Suppressor macrophage (primary cell): Measurements from ENCODE around the gene LRIG2.
A peak's percentile ranks its signal among the peaks of the same experiment; 100 is the strongest.
"Not testable (repeated sequence)": the region's sequence is repeated elsewhere in the genome, so short reads cannot be mapped to it uniquely, and the experiment has no call there.

Experiments
- DNase-seq, 4 experiments: peaks; one replicate each; pipeline ENCODE4 v3.0.0-alpha.2; 2020 to 2022
- total RNA-seq, 17 experiments: gene quantifications; one replicate each; lab custom pipeline; 2026; ENCODE audit warnings: mixed read lengths in 6 of 17, inconsistent platforms in 3 of 17; lab: John Stamatoyannopoulos, UW

Gene LRIG2, protein sequence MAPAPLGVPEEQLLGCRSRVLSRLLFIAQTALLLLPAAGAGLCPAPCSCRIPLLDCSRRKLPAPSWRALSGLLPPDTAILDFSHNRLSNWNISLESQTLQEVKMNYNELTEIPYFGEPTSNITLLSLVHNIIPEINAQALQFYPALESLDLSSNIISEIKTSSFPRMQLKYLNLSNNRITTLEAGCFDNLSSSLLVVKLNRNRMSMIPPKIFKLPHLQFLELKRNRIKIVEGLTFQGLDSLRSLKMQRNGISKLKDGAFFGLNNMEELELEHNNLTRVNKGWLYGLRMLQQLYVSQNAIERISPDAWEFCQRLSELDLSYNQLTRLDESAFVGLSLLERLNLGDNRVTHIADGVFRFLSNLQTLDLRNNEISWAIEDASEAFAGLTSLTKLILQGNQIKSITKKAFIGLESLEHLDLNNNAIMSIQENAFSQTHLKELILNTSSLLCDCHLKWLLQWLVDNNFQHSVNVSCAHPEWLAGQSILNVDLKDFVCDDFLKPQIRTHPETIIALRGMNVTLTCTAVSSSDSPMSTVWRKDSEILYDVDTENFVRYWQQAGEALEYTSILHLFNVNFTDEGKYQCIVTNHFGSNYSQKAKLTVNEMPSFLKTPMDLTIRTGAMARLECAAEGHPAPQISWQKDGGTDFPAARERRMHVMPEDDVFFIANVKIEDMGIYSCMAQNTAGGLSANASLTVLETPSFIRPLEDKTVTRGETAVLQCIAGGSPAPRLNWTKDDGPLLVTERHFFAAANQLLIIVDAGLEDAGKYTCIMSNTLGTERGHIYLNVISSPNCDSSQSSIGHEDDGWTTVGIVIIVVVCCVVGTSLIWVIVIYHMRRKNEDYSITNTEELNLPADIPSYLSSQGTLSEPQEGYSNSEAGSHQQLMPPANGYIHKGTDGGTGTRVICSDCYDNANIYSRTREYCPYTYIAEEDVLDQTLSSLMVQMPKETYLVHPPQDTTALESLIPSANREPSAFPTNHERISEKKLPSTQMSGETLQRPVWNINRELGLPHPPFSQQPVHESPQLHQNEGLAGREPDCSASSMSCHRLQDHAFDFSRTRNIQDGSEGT
- total RNA-seq, result 7.1 to 50.0 (median 25.2) reads per million in 17 experiments

DNA sequence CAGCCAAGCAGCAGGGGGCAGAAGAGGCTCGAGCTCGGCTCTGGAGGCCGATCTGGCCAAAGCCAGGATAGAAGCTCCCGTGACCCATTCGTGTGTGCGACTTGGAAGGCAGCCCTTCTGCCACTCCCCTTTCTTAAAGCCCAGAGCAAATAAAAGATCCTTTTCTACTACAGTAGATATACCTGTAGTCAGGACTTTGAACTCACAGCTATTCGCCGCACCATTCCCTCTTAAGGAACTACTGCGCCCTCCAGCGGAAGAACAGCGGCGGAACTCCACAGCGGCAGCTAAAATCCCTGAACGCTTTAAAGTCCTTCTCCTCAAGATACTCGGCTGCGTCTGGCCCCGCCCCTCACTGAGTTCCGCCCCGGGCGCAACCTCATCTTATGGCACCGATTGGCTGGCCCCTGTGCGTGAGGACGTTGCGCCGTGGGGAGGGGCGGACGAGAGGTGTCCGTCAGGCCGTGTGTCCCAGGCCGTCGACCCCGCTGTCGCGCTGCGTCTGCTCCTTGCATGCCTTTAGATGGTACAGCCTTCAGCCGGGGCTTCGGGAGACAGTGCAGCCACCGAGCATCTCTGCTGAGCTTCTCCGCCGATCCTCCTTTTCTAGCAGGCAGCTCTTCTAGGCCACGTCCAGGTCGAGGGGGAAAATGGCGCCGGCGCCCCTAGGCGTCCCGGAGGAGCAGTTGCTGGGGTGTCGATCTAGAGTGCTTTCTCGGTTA, at the start of gene LRIG2:
LRIG2 (plus strand) TSS at position 442 of the 722 bp plus-strand sequence; CDS start at position 651, 209 bp downstream.
- DNase-seq, result peak; percentile 99

DNA sequence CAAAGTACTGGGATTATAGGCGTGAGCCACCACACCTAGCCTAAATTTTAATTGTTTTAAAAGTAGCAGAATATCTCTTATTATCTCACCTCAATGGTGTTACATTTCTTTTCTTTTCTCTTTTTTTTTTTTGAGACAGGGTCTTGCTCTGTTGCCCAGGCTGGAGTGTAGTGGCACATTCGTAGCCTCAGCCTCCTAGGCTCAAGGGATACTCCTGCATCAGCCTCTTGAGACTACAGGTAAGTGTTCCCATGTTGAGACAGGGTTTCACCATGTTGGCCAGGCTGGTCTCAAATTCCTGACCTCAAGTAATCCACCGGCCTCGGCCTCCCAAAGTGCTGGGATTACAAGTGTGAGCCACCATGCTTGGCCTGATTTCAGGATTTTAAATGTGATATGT, 49.7 kb upstream of the LRIG2 start:
- DNase-seq, result not testable (repeated sequence)

DNA sequence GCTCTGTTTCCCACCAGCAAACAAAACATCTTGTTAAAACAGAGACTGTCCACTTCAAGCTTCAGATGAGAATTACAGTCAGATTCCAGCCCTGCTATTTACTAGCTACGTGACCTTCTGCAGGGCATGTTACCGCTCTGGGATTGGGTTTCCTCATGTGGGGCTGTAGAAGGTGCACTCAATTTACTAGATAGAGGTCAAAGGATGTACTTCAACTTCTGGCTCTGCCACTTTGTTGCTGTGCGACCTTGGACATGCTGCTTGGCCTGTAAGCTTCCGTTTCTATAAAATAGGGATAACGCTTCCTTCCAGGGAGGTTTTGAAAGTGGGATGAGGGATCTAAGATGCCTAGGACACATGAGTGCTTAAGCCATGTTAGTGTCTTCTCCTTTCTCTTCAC, 46.0 kb upstream of the LRIG2 start:
- DNase-seq, result no peak

DNA sequence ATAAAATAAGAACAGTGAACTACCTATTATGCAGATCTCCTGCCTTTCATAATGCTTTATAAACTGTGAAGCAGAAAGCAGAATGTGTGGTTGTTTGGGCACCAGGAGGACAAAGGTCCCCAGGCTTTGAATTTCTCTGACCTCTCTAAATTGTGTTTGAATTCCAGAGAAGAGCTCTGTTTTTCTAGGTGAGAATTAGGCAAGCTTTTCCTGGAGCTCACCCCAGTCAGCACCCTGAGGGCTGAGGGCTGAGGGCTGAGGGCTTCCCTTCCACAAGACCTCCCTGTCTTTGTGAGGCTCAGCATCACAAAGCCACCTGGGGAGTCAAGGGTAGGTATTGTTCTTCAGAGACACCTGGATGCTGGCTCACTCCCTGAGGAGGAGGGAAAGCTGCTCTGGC, 45.5 kb upstream of the LRIG2 start:
- no peak for DNase-seq

DNA sequence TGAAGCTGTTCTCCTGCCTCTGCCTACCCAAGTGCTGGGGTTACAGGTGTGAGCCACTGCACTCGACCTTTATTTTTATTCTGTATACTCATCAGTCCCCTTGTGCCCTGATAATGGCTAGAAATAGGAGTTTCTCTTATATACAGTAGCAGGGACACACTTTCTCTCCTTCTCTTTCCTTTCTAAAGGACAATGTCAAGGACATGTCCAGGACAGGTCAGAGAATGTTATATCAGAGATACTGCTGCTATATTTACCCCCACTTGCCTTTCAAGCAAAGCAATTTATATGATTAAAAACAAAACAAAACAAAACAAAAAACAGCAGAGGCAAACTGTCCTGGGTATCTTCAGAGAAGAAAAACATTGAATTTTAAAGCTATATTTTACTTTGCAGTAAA, 43.2 kb upstream of the LRIG2 start:
- no peak for DNase-seq

DNA sequence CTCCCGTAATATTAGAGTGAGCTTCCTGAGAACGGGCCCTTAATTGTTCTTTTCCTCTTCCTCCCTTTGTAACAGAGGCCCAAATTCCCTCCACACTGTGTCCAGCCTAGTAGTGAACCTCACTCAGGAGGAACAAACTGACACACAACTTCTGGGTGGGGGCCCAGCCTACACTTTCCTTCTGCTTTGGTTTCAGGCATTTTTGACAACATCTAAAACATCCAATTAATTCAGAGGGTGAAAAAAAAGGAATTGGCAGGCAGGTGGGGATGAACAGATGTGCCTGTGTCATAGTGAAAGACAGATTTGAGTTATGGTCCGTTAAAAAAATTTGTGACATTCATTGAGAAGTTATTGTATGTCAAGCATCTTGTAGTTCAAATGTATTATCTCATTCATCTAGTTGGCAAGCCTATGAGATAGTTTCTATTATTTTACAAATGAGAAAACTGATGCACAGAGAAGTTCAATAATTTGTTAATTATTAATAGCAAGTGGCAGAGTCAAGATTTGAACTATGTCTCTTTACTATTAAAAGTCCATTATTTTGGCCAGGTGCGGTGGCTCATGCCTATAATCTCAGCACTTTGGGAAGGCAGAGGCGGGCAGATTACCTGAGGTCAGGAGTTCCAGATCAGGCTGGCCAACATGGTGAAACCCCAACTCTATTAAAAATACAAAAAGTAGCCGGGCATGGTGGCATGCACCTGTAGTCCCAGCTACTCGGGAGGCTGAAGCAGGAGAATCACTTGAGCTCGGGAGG, 41.6 kb upstream of the LRIG2 start:
- peak in 2 of 4 experiments; percentile 14 to 23 for DNase-seq

DNA sequence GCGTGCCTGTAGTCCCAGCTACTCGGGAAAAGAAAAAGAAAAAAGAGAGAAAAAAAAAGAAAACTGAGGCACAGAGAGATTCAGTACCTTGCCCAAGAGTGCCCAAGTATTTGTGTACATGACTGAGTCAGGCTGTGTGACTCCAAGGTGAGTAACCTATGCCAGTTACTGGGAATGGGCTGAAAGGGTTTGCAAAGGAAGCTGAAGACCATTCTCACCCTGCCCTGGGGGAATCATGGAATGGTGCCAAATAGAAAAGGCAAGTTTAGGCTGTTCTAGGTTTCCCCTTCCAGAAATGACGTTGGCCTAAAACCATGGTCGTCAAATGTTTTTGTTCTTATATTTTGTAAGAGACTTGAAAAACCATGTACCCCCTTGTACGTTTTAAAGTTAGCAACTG, 37.9 kb upstream of the LRIG2 start:
- DNase-seq, result no peak

DNA sequence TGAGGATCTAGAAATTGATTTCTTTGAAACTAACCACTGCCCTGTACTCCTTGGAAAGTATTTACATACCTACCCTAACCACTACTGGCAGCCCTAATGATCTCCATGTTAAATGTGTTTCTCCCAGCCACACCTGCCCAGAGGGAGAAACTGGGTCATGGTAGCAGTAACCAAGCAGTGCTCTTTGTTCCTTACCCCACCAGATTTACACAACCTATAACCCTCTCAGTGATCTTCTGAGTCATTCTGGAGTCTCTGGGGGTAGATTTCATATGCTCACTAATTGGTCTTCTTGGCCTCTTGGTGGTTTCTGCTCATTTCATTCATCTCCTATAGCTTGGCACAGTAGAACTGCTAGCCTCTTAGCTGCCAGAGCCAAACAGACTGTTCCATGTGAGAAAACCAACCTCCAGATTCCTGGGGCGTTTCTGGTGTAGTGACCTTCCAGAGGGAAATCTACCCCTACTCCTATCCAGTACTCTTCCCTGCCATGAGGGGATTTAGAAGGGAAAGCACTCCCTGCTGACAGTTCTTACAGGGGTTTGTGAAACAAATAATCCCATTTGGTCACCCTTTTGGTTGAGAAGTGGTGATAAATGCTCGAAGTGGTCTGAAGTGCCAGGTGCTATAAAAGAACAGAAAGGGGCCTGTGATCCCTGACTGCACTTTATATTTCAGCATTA, 36.2 kb upstream of the LRIG2 start:
- DNase-seq, result no peak

DNA sequence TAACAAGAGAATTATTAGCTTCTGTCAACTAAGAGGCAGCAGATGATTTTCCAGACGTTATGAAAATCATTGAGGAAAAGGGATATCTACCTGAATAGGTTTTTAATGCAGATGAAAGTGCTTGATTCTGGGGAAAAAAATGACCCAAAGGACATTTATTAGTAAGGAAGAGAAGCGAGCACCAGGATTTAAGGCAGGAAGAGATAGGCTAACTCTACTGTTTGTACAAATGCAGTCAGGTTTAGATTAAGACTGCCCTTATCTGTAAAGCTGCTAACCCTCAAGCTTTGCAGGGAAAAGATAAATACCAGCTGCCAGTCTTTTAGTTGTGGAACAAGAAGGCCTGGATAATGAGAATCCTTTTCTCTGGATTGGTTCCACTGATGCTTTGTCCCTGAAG, 33.0 kb upstream of the LRIG2 start:
- DNase-seq, result no peak

DNA sequence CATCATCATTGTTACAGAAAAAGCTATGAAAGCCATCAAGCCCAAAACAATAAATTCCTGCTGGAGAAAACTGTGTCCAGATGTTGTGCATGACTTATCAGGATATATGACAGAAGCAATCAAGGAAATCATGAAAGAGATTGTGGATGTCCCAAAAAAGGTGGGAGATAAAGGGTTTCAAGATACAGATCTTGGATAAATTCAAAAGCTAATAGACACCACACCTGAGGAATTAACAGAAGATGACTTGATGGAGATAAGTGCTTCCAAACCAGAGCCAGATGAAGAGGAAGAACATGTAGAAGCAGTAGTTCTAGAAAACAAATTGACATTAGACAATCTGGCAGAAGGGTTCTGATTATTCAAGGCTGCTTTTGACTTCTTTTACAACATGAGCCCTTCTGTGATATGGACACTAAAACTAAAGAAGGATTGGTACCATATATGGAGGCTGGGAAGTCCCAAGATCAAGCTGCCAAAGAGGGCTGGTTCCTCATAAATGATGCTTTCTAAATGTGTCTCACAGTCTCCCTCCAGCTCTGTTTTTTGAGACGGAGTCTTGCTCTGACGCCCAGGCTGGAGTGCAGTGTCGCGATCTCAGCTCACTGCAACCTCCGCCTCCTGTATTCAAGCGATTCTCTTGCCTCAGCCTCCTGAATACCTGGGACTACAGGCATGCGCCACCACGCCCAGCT, 32.1 kb upstream of the LRIG2 start:
- no peak for DNase-seq

DNA sequence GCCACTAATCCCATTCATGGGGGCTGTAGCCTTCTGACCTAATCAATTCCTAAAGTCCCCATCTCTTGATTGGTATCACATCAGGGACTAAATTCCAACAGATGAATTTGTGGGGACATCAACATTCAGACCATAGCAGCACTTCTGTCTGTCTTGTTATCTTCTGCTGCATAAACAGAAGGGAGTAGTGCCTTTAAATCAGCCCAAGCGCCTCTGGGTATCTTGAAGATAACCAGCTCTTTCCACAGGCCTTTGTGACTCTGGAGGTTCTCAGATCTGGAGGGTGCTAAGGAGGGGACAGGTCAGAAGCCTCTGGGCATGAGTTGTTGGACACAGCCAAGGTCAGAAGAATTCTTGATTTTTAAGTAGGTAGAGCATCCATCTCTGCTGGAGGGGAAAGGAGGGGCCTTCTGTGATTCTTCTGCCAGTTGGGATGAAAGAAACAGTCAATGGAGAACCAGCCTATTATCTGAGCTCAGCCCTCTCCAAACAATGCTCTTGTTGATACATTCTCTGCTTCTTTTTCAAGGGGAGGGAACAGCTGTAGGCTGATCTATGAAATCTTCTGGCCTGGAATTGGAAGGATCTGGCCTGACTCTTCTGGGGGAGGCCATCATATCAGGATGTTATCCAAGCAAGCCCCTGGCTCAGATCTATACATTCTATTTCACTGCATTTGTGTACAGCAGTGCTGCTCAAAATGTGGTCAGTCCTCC, 31.3 kb upstream of the LRIG2 start:
- no peak for DNase-seq

DNA sequence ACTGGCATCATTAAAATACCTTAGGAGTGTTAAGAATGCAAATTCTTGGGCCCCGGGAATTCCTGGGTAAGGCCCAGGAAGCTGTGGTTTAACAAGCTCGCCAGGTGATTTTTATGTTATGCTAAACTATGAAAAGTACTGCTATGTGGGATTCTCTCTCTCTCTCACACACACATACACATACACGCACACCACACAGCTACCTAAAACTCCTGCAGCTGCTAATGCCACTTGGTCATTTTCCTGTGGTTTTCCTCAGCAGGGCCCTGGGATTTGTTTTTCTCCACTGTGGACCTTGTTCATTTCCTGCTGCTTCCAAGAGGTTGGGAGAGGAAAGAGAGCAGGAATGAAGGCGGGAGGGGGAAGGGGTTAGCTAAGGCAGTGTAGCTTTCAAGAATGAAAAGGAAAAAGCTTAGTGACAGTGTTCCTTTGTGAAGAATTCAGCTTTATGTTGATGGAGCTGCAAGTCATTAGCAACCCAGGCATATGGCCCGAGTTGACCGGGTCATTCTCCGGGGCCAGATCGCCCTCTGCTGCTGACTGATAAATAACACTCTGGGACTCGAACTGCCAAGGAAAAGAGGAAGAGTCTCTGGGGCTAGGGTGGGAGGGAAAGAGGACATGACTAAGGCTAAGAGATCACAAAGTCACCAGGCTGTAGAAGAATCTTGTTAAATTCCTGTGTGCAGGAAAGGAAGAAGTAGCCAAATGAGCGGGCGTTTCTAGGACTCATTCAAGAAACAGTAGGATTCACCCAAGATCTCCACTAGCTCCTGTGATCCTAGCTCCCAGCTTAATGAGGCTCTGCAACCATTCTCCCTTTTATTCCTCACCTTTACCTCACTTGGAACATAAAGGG, 30.5 kb upstream of the LRIG2 start:
- peak; percentile 91 to 95 (median 94) for DNase-seq

DNA sequence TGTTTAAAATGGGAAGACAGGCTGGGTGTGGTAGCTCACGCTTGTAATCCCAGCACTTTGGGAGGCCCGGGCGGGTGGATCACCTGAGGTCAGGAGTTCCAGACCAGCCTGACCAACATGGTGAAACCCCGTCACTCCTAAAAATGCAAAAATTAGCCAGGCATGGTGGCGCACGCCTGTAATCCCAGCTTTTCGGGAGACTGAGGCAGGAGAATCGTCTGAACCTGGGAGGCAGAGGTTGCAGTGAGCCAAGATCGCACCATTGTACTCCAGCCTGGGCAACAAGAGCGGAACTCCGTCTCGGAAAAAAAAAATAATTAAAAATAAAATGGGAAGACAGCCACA, 29.9 kb upstream of the LRIG2 start:
- DNase-seq, result not testable (repeated sequence)

DNA sequence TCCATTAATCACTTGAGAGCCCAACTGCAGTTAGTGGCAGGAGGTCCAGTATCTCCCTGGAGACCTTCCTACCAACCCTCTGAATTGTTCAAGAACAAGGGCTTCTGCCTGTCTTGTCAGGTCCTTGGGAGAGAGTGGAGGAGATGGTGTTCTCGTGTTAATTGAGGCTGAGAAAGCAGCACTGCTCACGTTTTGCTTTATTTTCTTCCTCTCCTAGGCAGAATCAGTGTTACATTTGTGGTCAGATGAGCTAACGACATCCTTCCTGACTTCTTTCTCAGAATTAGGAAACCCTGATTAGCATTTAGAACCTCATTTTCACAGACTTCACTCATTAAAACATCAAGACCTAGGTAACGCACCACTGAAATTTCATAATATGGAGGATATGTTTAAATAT, 26.4 kb upstream of the LRIG2 start:
- peak; percentile 27 to 74 (median 55) for DNase-seq

DNA sequence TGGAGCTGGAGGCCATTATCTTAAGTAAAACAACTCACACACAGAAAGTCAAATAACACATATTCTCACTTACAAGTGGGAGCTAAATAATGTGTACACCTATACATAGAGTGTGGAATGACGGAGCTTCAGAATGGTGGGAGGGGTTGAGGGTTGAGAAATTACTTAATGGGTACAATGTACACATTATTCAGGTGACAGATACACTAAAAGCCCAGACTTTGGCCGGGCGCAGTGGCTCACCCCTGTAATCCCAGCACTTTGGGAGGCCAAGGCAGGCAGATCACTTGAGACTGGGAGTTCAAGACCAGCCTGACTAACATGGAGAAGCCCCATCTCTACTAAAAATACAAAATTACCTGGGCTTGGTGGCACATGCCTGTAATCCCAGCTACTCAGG, 24.9 kb upstream of the LRIG2 start:
- DNase-seq, result no peak

DNA sequence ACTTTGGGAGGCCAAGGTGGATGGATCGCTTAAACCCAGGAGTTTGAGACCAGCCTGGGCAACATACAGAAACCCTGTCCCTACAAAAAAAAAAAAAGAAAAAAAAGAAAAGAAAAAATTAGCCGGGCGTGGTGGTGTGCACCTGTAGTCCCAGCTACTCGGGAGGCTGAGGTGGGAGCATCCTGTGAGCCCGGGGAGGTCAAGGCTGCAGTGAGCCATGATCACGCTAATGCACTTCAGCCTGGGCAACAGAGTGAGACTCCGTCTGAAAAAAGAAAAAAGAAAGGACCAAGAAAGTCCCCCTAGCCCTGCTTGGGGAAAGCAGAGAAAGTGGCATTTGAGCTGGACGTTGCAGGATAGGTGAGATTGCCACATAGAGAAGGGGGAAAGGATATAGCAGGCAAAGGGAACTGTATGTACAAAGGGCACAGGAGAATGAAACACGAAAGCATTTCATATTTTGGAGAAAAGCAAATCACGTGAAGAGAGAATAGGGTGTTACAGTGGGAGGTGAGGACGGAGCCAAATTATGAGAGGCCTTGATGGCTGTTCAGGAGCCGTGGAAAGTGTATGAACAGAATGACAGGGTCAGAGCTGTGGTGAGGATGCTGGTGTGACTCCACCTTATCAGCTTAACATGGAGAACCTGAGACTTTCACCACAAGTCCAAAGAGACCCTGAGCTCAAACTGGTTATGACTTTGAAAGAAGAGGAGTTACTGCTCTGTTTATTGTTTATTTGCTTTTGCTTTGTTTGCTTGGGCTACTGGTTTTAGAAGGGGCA, 19.5 kb upstream of the LRIG2 start:
- DNase-seq, result no peak

DNA sequence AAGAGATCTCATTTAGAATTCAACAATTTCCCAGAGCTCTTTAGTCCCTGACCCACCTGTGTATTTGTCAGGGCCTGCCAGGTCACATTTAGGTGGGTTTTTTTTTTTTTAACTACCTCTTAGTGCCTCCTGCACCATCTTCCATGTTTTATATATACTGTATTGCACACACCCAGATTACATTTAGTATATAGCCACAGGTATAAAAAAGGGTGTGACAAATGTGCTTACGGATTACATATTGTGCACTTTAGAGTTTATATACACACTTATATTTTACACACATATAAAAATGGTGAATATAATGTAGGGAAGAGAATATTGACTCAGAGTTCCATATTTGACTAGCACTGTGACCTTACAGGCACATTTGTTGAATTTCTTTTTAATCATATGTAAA, 17.4 kb upstream of the LRIG2 start:
- DNase-seq, result no peak

DNA sequence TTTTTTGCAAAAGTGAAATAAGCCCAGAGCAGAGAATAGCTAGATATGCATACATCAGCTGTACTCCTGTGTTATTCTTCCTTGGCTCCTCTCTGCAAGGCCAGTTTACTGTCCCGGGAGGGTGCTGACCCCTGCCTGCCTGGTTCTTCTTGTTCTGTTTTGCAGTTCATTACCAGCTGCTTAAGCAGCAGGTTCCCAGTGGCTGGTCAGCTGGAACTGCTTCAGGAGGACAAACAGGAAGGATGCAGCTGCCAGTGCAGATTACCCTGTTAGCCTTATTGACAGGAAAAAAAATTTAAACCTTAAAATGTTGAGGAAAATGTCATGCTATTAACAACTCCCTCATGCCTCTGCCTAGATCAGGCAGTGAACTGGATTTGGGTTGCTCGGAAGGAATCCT, 16.0 kb upstream of the LRIG2 start:
- peak in 3 of 4 experiments; percentile 2 to 46 (median 30) for DNase-seq
